Vagina (tissue), 2 donors: Measurements from ENCODE around the gene IMMP2L. TPM values are rescaled to one million over a fixed set of nuclear protein-coding genes. Genes with fewer than 3 reads are reported as not detected.

Experiments
- DNase-seq, 2 donors: peaks; one replicate each; pipeline ENCODE4 v3.0.0-alpha.2; 2017; ENCODE audit errors: extremely low spot score in 2 of 2
- H3K27ac ChIP-seq: fragments of 200-600 bp; sonication (generic); one replicate; pipeline ENCODE4 v1.5.1; 2019
- H3K27me3 ChIP-seq: fragments of 200-600 bp; sonication (generic); one replicate; pipeline ENCODE4 v1.5.1; 2019
- H3K36me3 ChIP-seq, 2 donors: fragments of 200-600 bp; sonication (generic); one replicate each; pipeline ENCODE4 v1.5.1; 2017 to 2019
- H3K4me1 ChIP-seq: fragments of 200-600 bp; sonication (generic); one replicate; pipeline ENCODE4 v1.5.1; 2019
- H3K4me3 ChIP-seq, 2 donors: fragments of 200-600 bp; sonication (generic); 1 replicate in 1 of 2; 2 replicates in 1 of 2; pipeline ENCODE4 v1.5.1; 2016 to 2019
- H3K9me3 ChIP-seq: fragments of 200-600 bp; sonication (generic); one replicate; pipeline ENCODE4 v1.5.1; 2019
- CTCF ChIP-seq, 3 experiments: fragments of 450-650 bp in 2 of 3; fragments of 200-600 bp in 1 of 3; sonication (generic) in 1 of 3; IDR thresholded peaks; one replicate each; pipeline ENCODE4 v1.5.1; 2017 to 2019; ENCODE audit warnings: antibody characterized with exemption in 3 of 3, mild to moderate bottlenecking in 2 of 3, moderate library complexity in 2 of 3
- POLR2A ChIP-seq, 2 donors: fragments of 450-650 bp; IDR thresholded peaks; one replicate each; pipeline ENCODE4 v1.6.1; 2017; ENCODE audit warnings: antibody characterized with exemption in 2 of 2, mild to moderate bottlenecking in 2 of 2, moderate library complexity in 2 of 2
- POLR2AphosphoS5 ChIP-seq, 2 donors: sonication (generic); formaldehyde crosslinking; IDR thresholded peaks; one replicate each; pipeline ENCODE4 v1.9.0; 2017; ENCODE audit warnings: antibody characterized with exemption in 2 of 2, mild to moderate bottlenecking in 2 of 2, low read depth in 1 of 2; ENCODE audit not compliant: insufficient read depth in 1 of 2
- intact Hi-C: fragments of 100-400 bp; cut with DNase I; formaldehyde crosslinking; loops from one replicate; pipeline ENCODE4 v1.15.1; 2023
- total RNA-seq: library from RNA; depleted of rRNA; stranded (reverse); fragments of >200 nt; gene quantifications from one replicate; pipeline ENCODE4 v1.2.3, GENCODE V29; 2016

IMMP2L gene
- total RNA-seq, 1 donor from 2014 or later: 13.3 TPM

GRCh38 chr7:111173528-111173927 lies 388.8 kb downstream of the IMMP2L start:
- H3K4me1 ChIP-seq: no peaks in the 10 kb centered on the region
- intact Hi-C loops: no loop called here

GRCh38 chr7:111172564-111173257 lies 389.6 kb downstream of the IMMP2L start:
- Histone ChIP-seq H3K4me3 (no peak overlapping the region), H3K36me3 (no peaks in the 10 kb centered on the region), H3K4me1 (no peaks in the 10 kb centered on the region), H3K27ac (no peak overlapping the region), H3K9me3 (no peaks in the 10 kb centered on the region), H3K27me3 (no peaks in the 10 kb centered on the region)
- no peak for DNase-seq
- intact Hi-C loops: no loop called here
- TF ChIP-seq CTCF (IDR thresholded peaks at IDR 0.05) (no peak), POLR2A (IDR thresholded peaks at IDR 0.05) (no peak), POLR2AphosphoS5 (IDR thresholded peaks at IDR 0.05; ENCODE audit: insufficient read depth in 1 of 2, low read depth in 1 of 2) (no peak)

More at GRCh38 chr7:111173528-111173927, 388.8 kb downstream of the IMMP2L start:
- H3K9me3 ChIP-seq: no peaks in the 10 kb centered on the region
- no peak overlapping the region for H3K4me3 ChIP-seq
- H3K27me3 ChIP-seq: no peaks in the 10 kb centered on the region
- no peaks in the 10 kb centered on the region for H3K36me3 ChIP-seq
- DNase-seq: no peak
- H3K27ac ChIP-seq: no peak overlapping the region
- no peak for TF ChIP-seq CTCF (IDR thresholded peaks at IDR 0.05)
- TF ChIP-seq POLR2A (IDR thresholded peaks at IDR 0.05): no peak
- TF ChIP-seq POLR2AphosphoS5 (IDR thresholded peaks at IDR 0.05; ENCODE audit: insufficient read depth in 1 of 2, low read depth in 1 of 2): no peak

- no peak for TF ChIP-seq POLR2AphosphoS5 (IDR thresholded peaks at IDR 0.05; ENCODE audit: insufficient read depth in 1 of 2, low read depth in 1 of 2)
- no peaks in the 10 kb centered on the region for H3K9me3 ChIP-seq
- H3K36me3 ChIP-seq: no peaks in the 10 kb centered on the region
- H3K27me3 ChIP-seq: no peaks in the 10 kb centered on the region
- no peaks in the 10 kb centered on the region for H3K4me1 ChIP-seq
- no peak overlapping the region for H3K4me3 ChIP-seq
- H3K27ac ChIP-seq: no peak overlapping the region
- intact Hi-C loops: no loop called here
- no peak for DNase-seq
These were observed 394.1 kb downstream of the IMMP2L start for GRCh38 chr7:111168182-111168581.

GRCh38 chr7:111164442-111164841 lies 397.9 kb downstream of the IMMP2L start:
- no peaks in the 10 kb centered on the region for H3K4me1 ChIP-seq
- DNase-seq: no peak
- H3K9me3 ChIP-seq: no peaks in the 10 kb centered on the region
- no peaks in the 10 kb centered on the region for H3K36me3 ChIP-seq
- no peak overlapping the region for H3K27ac ChIP-seq
- intact Hi-C loops: no loop called here
- H3K4me3 ChIP-seq: no peak overlapping the region
- TF ChIP-seq CTCF (IDR thresholded peaks at IDR 0.05) (no peak), POLR2A (IDR thresholded peaks at IDR 0.05) (no peak), POLR2AphosphoS5 (IDR thresholded peaks at IDR 0.05; ENCODE audit: insufficient read depth in 1 of 2, low read depth in 1 of 2) (no peak)
- H3K27me3 ChIP-seq: no peaks in the 10 kb centered on the region

- no peak for DNase-seq
- no peaks in the 10 kb centered on the region for H3K36me3 ChIP-seq
- no peak overlapping the region for H3K4me3 ChIP-seq
- intact Hi-C loops: no loop called here
- H3K9me3 ChIP-seq: no peaks in the 10 kb centered on the region
- TF ChIP-seq POLR2AphosphoS5 (IDR thresholded peaks at IDR 0.05; ENCODE audit: insufficient read depth in 1 of 2, low read depth in 1 of 2) (no peak), POLR2A (IDR thresholded peaks at IDR 0.05) (no peak), CTCF (IDR thresholded peaks at IDR 0.05) (no peak)
- H3K27ac ChIP-seq: no peak overlapping the region
- no peaks in the 10 kb centered on the region for H3K4me1 ChIP-seq
- no peaks in the 10 kb centered on the region for H3K27me3 ChIP-seq
These were observed 399.6 kb downstream of the IMMP2L start for GRCh38 chr7:111162692-111163091.
